Measurements from ENCODE around the gene POFUT2. TPM values are rescaled to one million over a fixed set of nuclear protein-coding genes. Genes with fewer than 3 reads are reported as not detected.

The POFUT2 gene
- total RNA-seq, 1 donor from 2014 or later: 38.3 TPM

DNA sequence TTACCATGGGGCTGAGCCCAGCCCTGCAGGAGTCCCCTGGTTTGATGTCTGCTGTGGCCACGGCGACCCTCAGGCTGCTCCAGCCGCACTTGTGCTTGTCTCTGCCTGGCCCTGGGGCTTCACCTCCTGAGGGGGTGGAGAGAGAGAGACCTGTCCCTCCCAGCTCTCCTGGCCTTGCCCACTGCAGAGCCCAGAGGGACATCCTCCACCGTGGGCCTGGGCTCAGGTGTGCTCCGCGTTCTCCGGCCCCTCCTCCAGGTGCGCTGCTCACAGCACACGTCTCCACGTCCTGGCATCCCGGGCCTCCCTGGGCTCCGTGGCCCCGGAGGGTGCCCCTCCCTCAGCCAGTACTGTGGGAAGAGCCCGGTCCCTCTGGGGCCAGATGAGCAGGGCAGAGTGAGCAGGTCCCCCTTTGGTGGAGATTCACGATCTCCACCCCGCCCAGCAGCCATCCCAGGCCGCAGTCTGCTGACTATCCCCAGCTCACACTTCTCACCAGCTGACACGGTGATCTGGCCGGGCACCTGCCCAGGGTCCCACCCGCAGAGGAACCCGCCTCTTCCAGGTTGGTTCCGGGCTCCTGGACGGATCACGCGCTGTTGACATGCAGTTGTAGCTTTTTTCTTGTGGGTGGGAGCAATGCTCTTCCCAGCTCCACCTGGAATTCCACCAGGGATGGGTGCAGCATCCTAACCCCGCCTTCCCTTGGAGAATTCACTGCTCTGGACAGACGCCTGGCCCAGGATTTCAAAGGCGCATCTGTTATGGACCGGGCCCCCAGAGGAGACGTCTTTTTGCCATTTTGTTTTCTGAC is 41.8 kb upstream of the POFUT2 start:
- Histone ChIP-seq H3K27ac (no peak overlapping the region), H3K4me1 (peaks cover 36% of the 10 kb centered on the region), H3K27me3 (no peaks in the 10 kb centered on the region), H3K9me3 (no peaks in the 10 kb centered on the region), H3K36me3 (no peaks in the 10 kb centered on the region), H3K4me3 (no peak overlapping the region)
- intact Hi-C loops (cut with DNase I): no loop called here
- TF ChIP-seq, protein P1, sequence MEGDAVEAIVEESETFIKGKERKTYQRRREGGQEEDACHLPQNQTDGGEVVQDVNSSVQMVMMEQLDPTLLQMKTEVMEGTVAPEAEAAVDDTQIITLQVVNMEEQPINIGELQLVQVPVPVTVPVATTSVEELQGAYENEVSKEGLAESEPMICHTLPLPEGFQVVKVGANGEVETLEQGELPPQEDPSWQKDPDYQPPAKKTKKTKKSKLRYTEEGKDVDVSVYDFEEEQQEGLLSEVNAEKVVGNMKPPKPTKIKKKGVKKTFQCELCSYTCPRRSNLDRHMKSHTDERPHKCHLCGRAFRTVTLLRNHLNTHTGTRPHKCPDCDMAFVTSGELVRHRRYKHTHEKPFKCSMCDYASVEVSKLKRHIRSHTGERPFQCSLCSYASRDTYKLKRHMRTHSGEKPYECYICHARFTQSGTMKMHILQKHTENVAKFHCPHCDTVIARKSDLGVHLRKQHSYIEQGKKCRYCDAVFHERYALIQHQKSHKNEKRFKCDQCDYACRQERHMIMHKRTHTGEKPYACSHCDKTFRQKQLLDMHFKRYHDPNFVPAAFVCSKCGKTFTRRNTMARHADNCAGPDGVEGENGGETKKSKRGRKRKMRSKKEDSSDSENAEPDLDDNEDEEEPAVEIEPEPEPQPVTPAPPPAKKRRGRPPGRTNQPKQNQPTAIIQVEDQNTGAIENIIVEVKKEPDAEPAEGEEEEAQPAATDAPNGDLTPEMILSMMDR (IDR thresholded peaks at IDR 0.05): no peak
- TF ChIP-seq POLR2AphosphoS5 (IDR thresholded peaks at IDR 0.05; ENCODE audit: insufficient read depth in 1 of 2, low read depth in 1 of 2): no peak
- no peak for TF ChIP-seq POLR2A (IDR thresholded peaks at IDR 0.05)
- no peak for DNase-seq (ENCODE audit: extremely low spot score in 2 of 2)

DNA sequence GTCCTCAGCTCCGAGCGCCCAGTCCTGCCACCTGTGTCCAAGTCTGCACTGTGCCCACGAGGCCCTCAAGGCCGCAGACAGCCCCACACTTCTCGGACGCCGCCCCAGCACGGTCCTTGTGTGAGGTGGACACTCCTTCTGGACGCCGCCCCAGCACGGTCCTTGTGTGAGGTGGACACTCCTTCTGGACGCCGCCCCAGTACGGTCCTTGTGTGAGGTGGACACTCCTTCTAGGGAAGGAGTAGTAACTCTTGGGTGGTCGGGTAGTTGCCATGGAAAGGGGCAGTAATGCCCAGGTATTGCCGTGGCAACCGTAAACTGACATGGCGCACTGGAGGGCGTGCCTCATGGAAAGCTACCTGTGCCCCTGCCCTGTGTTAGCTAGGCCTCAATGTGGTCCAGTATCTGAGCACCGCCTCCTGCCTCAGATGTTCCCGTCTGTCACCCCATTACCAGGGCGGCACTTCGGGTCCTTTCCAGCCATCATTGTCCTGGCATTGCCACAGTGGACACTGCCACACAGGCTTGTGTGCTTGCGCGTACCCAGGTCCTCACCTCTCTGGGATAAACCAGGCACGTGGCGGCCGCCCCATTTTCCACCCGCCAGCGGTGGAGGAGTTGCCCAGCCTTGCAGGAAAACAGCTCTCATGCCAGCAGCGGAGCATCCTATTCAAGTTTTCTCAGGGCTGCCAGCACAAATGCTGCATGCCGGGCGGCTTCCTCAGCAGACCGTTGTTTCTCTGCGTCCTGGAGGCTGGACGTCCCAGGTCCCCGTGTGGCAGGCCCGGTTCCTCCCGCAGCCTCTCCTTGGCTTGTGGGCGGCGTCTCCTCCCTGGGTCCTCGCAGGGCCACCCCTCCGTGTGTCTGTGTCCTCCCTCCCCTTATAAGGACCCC is 40.8 kb upstream of the POFUT2 start:
- Histone ChIP-seq H3K4me1 (peaks cover 43% of the 10 kb centered on the region), H3K4me3 (no peak overlapping the region), H3K27me3 (no peaks in the 10 kb centered on the region), H3K36me3 (no peaks in the 10 kb centered on the region), H3K27ac (no peak overlapping the region), H3K9me3 (no peaks in the 10 kb centered on the region)
- no peak for DNase-seq (ENCODE audit: extremely low spot score in 2 of 2)
- intact Hi-C loops (cut with DNase I): no loop called here
- TF ChIP-seq POLR2AphosphoS5 (IDR thresholded peaks at IDR 0.05; ENCODE audit: insufficient read depth in 1 of 2, low read depth in 1 of 2): no peak
- no peak for TF ChIP-seq POLR2A (IDR thresholded peaks at IDR 0.05)
- TF ChIP-seq, protein P1 (IDR thresholded peaks at IDR 0.05): no peak

GRCh38 chr21:45327441-45328197 is 39.9 kb upstream of the POFUT2 start:
- Histone ChIP-seq H3K27ac (no peak overlapping the region), H3K4me3 (no peak overlapping the region), H3K4me1 (peaks cover 51% of the 10 kb centered on the region), H3K27me3 (no peaks in the 10 kb centered on the region), H3K9me3 (no peaks in the 10 kb centered on the region), H3K36me3 (no peaks in the 10 kb centered on the region)
- intact Hi-C loops (cut with DNase I): no loop called here
- no peak for TF ChIP-seq POLR2A (IDR thresholded peaks at IDR 0.05)
- no peak for TF ChIP-seq POLR2AphosphoS5 (IDR thresholded peaks at IDR 0.05; ENCODE audit: insufficient read depth in 1 of 2, low read depth in 1 of 2)
- TF ChIP-seq, protein P1 (IDR thresholded peaks at IDR 0.05): no peak
- no peak for DNase-seq (ENCODE audit: extremely low spot score in 2 of 2)

DNA sequence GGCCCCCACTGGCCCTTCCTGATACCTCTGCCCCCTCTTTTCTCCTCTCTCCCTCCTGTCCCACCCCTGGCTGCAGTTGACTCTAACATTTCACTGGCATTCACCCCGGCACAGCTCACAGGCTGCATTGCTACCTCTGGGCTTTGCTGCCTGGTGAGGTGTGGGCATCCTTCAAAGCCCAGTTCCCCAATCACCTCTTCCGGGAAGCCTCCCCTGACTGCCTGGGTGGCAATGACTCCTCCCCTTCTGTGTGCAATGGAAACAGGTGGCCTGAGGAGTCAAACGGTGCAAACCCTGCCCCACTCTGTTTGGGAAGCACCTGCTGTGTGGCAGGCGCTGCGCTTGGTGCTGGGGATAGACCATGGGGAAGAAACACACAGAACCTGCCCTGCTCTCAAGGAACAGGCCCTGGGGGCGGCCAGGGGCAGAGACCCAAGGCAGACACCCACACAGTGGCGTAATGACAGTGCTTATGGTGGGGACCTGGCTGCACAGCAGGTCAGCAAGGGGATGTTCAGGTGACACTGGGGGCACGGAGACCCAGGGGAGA is 39.3 kb upstream of the POFUT2 start:
- DNase-seq (ENCODE audit: extremely low spot score in 2 of 2): no peak
- Histone ChIP-seq H3K9me3 (no peaks in the 10 kb centered on the region), H3K27me3 (no peaks in the 10 kb centered on the region), H3K4me3 (no peak overlapping the region), H3K36me3 (no peaks in the 10 kb centered on the region), H3K4me1 (peaks cover 54% of the 10 kb centered on the region), H3K27ac (no peak overlapping the region)
- intact Hi-C loops (cut with DNase I): no loop called here
- TF ChIP-seq POLR2A (IDR thresholded peaks at IDR 0.05) (no peak), POLR2AphosphoS5 (IDR thresholded peaks at IDR 0.05; ENCODE audit: insufficient read depth in 1 of 2, low read depth in 1 of 2) (no peak)
- TF ChIP-seq, protein P1 (IDR thresholded peaks at IDR 0.05): no peak
